HCT116 (cell line): ENCODE measurements around the gene OR6B1. TPM values are rescaled to one million over a fixed set of nuclear protein-coding genes. Genes with fewer than 3 reads are reported as not detected.

ENCODE experiments used
- ATAC-seq: fragments of 200-7000 bp; cut with Tn5 transposase; 2 replicates; pipeline ENCODE4 v1.9.1; 2020; ENCODE audit warnings: mild to moderate bottlenecking, moderate library complexity
- BruUV-seq: library from RNA; stranded (reverse); fragments of 400-500 nt; replicated peaks from 2 replicates; lab custom pipeline; 2021; lab: Mats Ljungman, UMichigan
- CTCF ChIA-PET: fragments of 300-600 bp; sonication (Branson Sonifier 250); formaldehyde crosslinking; loops from one replicate; lab custom pipeline; 2021; ENCODE audit warnings: antibody characterized with exemption; lab: Charles Lee
- POLR2A ChIA-PET: fragments of 300-600, 350-600 bp; sonication (Branson Sonifier 250); formaldehyde crosslinking; loops from one replicate; lab custom pipeline; 2021; ENCODE audit warnings: antibody characterized with exemption; lab: Charles Lee
- RAD21 ChIA-PET, 2 experiments: fragments of 300-600 bp; sonication (Branson Sonifier 250); formaldehyde crosslinking; loops; one replicate each; lab custom pipeline; 2023; ENCODE audit warnings: low total read pairs in 2 of 2; ENCODE audit not compliant: uncharacterized antibody in 2 of 2, unreplicated experiment in 2 of 2, low non-redundant PET in 1 of 2; lab: Charles Lee
- DNase-seq: peaks from one replicate; pipeline ENCODE4 v3.0.0-alpha.2; 2010; ENCODE audit warnings: low read depth, low spot score
- H2AFZ ChIP-seq: fragments of 200-600 bp; shearing (Covaris generic), sonication (generic); 2 replicates; pipeline ENCODE4 v1.6.1; 2017; ENCODE audit warnings: low read depth, mixed run types, mixed read lengths, antibody characterized with exemption, low read length; ENCODE audit not compliant: poor library complexity, severe bottlenecking
- H3K27ac ChIP-seq: 2 replicates; pipeline ENCODE4 v1.5.1; 2012; ENCODE audit warnings: low read depth, low read length
- H3K27me3 ChIP-seq: fragments of 200-600 bp; sonication (generic); 2 replicates; pipeline ENCODE4 v1.6.1; 2016; ENCODE audit warnings: mixed run types, low read length, mixed read lengths; ENCODE audit not compliant: insufficient read depth
- H3K36me3 ChIP-seq, 2 experiments: fragments of 200-500 bp in 1 of 2; fragments of 200-600 bp in 1 of 2; sonication (Bioruptor generic) in 1 of 2; sonication (generic) in 1 of 2; 2 replicates each; pipeline versions ENCODE4 v1.5.1 to v1.6.1; 2014 to 2016; ENCODE audit warnings: low read length in 2 of 2, inconsistent platforms in 1 of 2, mixed read lengths in 1 of 2, mixed run types in 1 of 2; ENCODE audit not compliant: insufficient read depth in 2 of 2, control insufficient read depth in 1 of 2
- H3K4me1 ChIP-seq, 2 experiments: fragments of 200-600 bp in 1 of 2; sonication (generic) in 1 of 2; 2 replicates each; pipeline versions ENCODE4 v1.5.1 to v1.6.1; 2012 to 2017; ENCODE audit warnings: low read length in 2 of 2, inconsistent platforms in 1 of 2, mild to moderate bottlenecking in 1 of 2, mixed read lengths in 1 of 2, mixed run types in 1 of 2, moderate library complexity in 1 of 2; ENCODE audit not compliant: insufficient read depth in 2 of 2, control insufficient read depth in 1 of 2
- H3K4me2 ChIP-seq: fragments of 200-600 bp; sonication (generic); 2 replicates; pipeline ENCODE4 v1.6.1; 2017; ENCODE audit warnings: mixed run types, low read length, mixed read lengths
- H3K4me3 ChIP-seq, 2 experiments: fragments of 200-600 bp in 1 of 2; sonication (generic) in 1 of 2; replicated peaks in 1 of 2; 2 replicates each; pipeline ENCODE4 v1.5.1; 2011 to 2016; ENCODE audit warnings: low read length in 2 of 2, control low read depth in 1 of 2, low read depth in 1 of 2, mild to moderate bottlenecking in 1 of 2, mixed read lengths in 1 of 2, mixed run types in 1 of 2
- H3K79me2 ChIP-seq: fragments of 200-600 bp; sonication (generic); 2 replicates; pipeline ENCODE4 v1.6.1; 2017; ENCODE audit warnings: mild to moderate bottlenecking, mixed run types, low read length, moderate library complexity, mixed read lengths; ENCODE audit not compliant: insufficient read depth
- H3K9ac ChIP-seq: fragments of 200-600 bp; sonication (generic); 2 replicates; pipeline ENCODE4 v1.6.1; 2016; ENCODE audit warnings: low read length, mixed read lengths
- H3K9me2 ChIP-seq: fragments of 200-600 bp; sonication (generic), shearing (Covaris generic); 2 replicates; pipeline ENCODE4 v1.6.1; 2017; ENCODE audit warnings: mixed run types, mild to moderate bottlenecking, moderate library complexity; ENCODE audit not compliant: insufficient read depth
- H3K9me3 ChIP-seq, 2 experiments: fragments of 200-500 bp in 1 of 2; fragments of 200-600 bp in 1 of 2; sonication (Bioruptor generic) in 1 of 2; sonication (generic) in 1 of 2; 2 replicates each; pipeline ENCODE4 v1.6.1; 2014 to 2017; ENCODE audit warnings: low read length in 2 of 2, mixed read lengths in 2 of 2, inconsistent platforms in 1 of 2, low read depth in 1 of 2, mild to moderate bottlenecking in 1 of 2, mixed run types in 1 of 2, moderate library complexity in 1 of 2; ENCODE audit not compliant: control insufficient read depth in 1 of 2, insufficient read depth in 1 of 2
- H4K20me1 ChIP-seq: fragments of 200-600 bp; sonication (generic), shearing (Covaris generic); 2 replicates; pipeline ENCODE4 v1.6.1; 2017; ENCODE audit warnings: mixed run types, mild to moderate bottlenecking, moderate library complexity; ENCODE audit not compliant: insufficient read depth
- ATF3 ChIP-seq: IDR thresholded peaks from 2 replicates; pipeline ENCODE4 v1.6.1; 2012
- CBX3 ChIP-seq: IDR thresholded peaks from 2 replicates; pipeline ENCODE4 v1.6.1; 2012; ENCODE audit warnings: low read depth
- CEBPB ChIP-seq: IDR thresholded peaks from 2 replicates; pipeline ENCODE4 v1.6.1; 2012; ENCODE audit warnings: low read depth
- CTCF ChIP-seq, 3 experiments: fragments of 200-600 bp in 1 of 3; sonication (generic) in 1 of 3; IDR thresholded peaks in 2 of 3; conservative IDR thresholded peaks in 1 of 3; 2 replicates each; pipeline ENCODE4 v1.5.1; 2012 to 2017; ENCODE audit warnings: low read depth in 2 of 3, low read length in 2 of 3, antibody characterized with exemption in 1 of 3, borderline replicate concordance in 1 of 3, control low read depth in 1 of 3, mild to moderate bottlenecking in 1 of 3, mixed read lengths in 1 of 3, mixed run types in 1 of 3, moderate library complexity in 1 of 3; ENCODE audit not compliant: insufficient read depth in 1 of 3
- EGR1 ChIP-seq: IDR thresholded peaks from 2 replicates; pipeline ENCODE4 v1.6.1; 2012; ENCODE audit warnings: low read depth
- ELF1 ChIP-seq: IDR thresholded peaks from 2 replicates; pipeline ENCODE4 v1.6.1; 2012; ENCODE audit warnings: low read depth, borderline replicate concordance
- EZH2 ChIP-seq: fragments of 200-600 bp; sonication (generic); IDR thresholded peaks from 2 replicates; pipeline ENCODE4 v1.6.1; 2017; ENCODE audit warnings: antibody characterized with exemption, mixed run types
- EZH2phosphoT487 ChIP-seq: fragments of 200-600 bp; IDR thresholded peaks from 2 replicates; pipeline ENCODE4 v1.6.1; 2018; ENCODE audit warnings: antibody characterized with exemption, borderline replicate concordance
- FOSL1 ChIP-seq: IDR thresholded peaks from 2 replicates; pipeline ENCODE4 v1.6.1; 2012; ENCODE audit warnings: low read depth
- MAX ChIP-seq: IDR thresholded peaks from 2 replicates; pipeline ENCODE4 v1.6.1; 2012
- POLR2A ChIP-seq: IDR thresholded peaks from 2 replicates; pipeline ENCODE4 v1.7.0; 2011; ENCODE audit warnings: borderline replicate concordance; ENCODE audit not compliant: insufficient read depth, insufficient read length; ENCODE audit errors: extremely low read depth
- POLR2AphosphoS5 ChIP-seq: IDR thresholded peaks from 2 replicates; pipeline ENCODE4 v1.6.1; 2011; ENCODE audit warnings: mild to moderate bottlenecking, low read depth, low read length, moderate library complexity
- RAD21 ChIP-seq: IDR thresholded peaks from 2 replicates; pipeline ENCODE4 v1.6.1; 2012; ENCODE audit warnings: low read depth, mild to moderate bottlenecking
- SIN3A ChIP-seq: IDR thresholded peaks from 2 replicates; pipeline ENCODE4 v1.6.1; 2012; ENCODE audit warnings: low read depth
- SP1 ChIP-seq: IDR thresholded peaks from 2 replicates; pipeline ENCODE4 v1.6.1; 2012; ENCODE audit warnings: low read depth
- TCF7L2 ChIP-seq: IDR thresholded peaks from 2 replicates; pipeline ENCODE4 v1.7.0; 2011; ENCODE audit warnings: borderline replicate concordance, inconsistent platforms; ENCODE audit not compliant: insufficient read depth, insufficient read length; ENCODE audit errors: extremely low read depth
- YY1 ChIP-seq: IDR thresholded peaks from 2 replicates; pipeline ENCODE4 v1.6.1; 2011; ENCODE audit warnings: low read length, low read depth, moderate library complexity, mild to moderate bottlenecking; ENCODE audit not compliant: insufficient replicate concordance; ENCODE audit errors: extremely low read depth
- ZBTB33 ChIP-seq: IDR thresholded peaks from 2 replicates; pipeline ENCODE4 v1.6.1; 2011; ENCODE audit warnings: mild to moderate bottlenecking, low read length, moderate library complexity; ENCODE audit not compliant: insufficient replicate concordance; ENCODE audit errors: extremely low read depth
- ZFX ChIP-seq: fragments of 450-650 bp; IDR thresholded peaks from 2 replicates; pipeline ENCODE4 v1.6.1; 2017
- intact Hi-C: fragments of 100-400 bp; cut with micrococcal nuclease; formaldehyde crosslinking; loops from 2 replicates; pipeline ENCODE4 v1.10.0; 2022
- total RNA-seq: library from RNA; stranded (reverse); gene quantifications from one replicate; pipeline ENCODE4 v1.2.1, GENCODE V29; 2021; ENCODE audit not compliant: unreplicated experiment

The OR6B1 gene
- total RNA-seq, 1 experiment from 2014 or later: not detected

- intact Hi-C loops: no loop called here
- Histone ChIP-seq H3K27ac (no peak overlapping the region), H3K4me2 (no peak overlapping the region), H4K20me1 (no peaks in the 10 kb centered on the region), H3K9me3 (no peaks in the 10 kb centered on the region), H3K79me2 (no peaks in the 10 kb centered on the region), H3K4me1 (no peaks in the 10 kb centered on the region), H3K9ac (no peak overlapping the region), H2AFZ (no peak overlapping the region), H3K4me3 (no peak overlapping the region), H3K9me2 (no peaks in the 10 kb centered on the region), H3K27me3 (no peaks in the 10 kb centered on the region), H3K36me3 (no peaks in the 10 kb centered on the region)
- no peak for ATAC-seq
- no peak for DNase-seq
- POLR2A ChIA-PET: no interaction called here
- CTCF ChIA-PET: no interaction called here
- BruUV-seq: no TSS peak
- RAD21 ChIA-PET: no interaction called here
- TF ChIP-seq MAX (no peak), TCF7L2 (no peak), YY1 (no peak), CBX3 (no peak), ATF3 (no peak), CTCF (IDR thresholded peaks at IDR 0.05 in 2 of 3, conservative IDR thresholded peaks at IDR 0.05 in 1 of 3; ENCODE audit: borderline replicate concordance in 1 of 3, insufficient read depth in 1 of 3, low read depth in 2 of 3, low read length in 2 of 3) (no peak), FOSL1 (no peak), ZBTB33 (no peak), ZFX (no peak), SP1 (no peak), ELF1 (no peak), SIN3A (no peak), EZH2 (no peak), RAD21 (no peak), POLR2AphosphoS5 (no peak), EGR1 (no peak), CEBPB (no peak), POLR2A (no peak), EZH2phosphoT487 (no peak)
- TF ChIP-seq, all 23 proteins: peak for 0
These were observed 32.7 kb upstream of the OR6B1 start for GRCh38 chr7:143967398-143967797.
